ENCODE measurements around the gene TNFAIP3.

DNA sequence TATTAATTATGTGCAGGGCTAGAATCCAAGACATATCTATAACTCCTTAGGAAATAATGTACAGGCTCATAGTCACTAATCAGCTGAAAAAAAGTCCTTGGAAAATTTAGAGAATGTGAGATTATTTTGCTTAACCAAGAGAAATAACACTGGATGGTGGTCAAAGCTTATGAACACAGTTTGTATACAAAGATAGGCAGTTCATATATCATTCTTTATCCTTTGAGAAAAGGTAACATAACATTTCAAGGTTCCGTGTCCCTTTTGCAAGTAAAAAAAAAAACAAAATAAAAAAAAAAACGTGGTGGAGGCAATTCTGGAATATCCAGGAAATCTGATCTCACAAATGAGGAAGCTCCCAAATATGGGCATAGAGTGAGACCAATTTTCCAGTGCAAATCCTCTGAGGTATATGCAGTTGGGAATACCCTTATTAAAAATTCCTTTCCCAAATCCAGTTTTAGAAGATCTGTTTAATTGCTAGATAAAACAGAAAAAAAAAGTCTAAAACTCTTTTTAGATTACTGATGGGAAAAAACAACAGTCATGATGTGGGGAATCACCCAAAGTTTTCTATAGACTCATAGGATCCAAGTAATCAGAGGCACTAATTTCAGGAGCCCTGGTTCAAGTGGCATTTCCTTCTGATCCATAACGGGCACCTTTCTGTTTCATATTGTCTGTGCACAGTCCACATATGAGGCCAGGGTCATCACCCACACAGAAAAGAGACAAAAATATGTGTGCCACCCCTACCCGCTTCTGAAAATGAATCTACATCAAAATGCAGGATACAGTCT is 17.7 kb upstream of the TNFAIP3 start:
- TF ChIP-seq, protein P1, sequence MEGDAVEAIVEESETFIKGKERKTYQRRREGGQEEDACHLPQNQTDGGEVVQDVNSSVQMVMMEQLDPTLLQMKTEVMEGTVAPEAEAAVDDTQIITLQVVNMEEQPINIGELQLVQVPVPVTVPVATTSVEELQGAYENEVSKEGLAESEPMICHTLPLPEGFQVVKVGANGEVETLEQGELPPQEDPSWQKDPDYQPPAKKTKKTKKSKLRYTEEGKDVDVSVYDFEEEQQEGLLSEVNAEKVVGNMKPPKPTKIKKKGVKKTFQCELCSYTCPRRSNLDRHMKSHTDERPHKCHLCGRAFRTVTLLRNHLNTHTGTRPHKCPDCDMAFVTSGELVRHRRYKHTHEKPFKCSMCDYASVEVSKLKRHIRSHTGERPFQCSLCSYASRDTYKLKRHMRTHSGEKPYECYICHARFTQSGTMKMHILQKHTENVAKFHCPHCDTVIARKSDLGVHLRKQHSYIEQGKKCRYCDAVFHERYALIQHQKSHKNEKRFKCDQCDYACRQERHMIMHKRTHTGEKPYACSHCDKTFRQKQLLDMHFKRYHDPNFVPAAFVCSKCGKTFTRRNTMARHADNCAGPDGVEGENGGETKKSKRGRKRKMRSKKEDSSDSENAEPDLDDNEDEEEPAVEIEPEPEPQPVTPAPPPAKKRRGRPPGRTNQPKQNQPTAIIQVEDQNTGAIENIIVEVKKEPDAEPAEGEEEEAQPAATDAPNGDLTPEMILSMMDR (IDR thresholded peaks at IDR 0.05; ENCODE audit: insufficient read depth, low read depth, low read length) = no peak
- no peak for TF ChIP-seq EZH2 (IDR thresholded peaks at IDR 0.05; ENCODE audit: insufficient read depth, low read length)

Data from astrocyte (in vitro differentiated cells and primary cell).